ENCODE measurements around the gene CYP2U1.

- TF ChIP-seq POLR2AphosphoS5 (IDR thresholded peaks at IDR 0.05; ENCODE audit: low read depth, low read length) (no peak), POLR2A (IDR thresholded peaks at IDR 0.05; ENCODE audit: low read depth, low read length) (no peak), TAF1 (IDR thresholded peaks at IDR 0.05; ENCODE audit: low read depth, low read length) (no peak), POU2F2 (IDR thresholded peaks at IDR 0.05; ENCODE audit: low read depth, low read length) (no peak), SPI1 (IDR thresholded peaks at IDR 0.05; ENCODE audit: low read depth, low read length) (no peak), PAX5 (IDR thresholded peaks at IDR 0.05; ENCODE audit: insufficient read depth, low read length, severe bottlenecking) (no peak)
Observed at GRCh38 chr4:107885865-107886264, 45.5 kb upstream of the CYP2U1 start.

All from GM12891 (cell line).